CD4-positive, CD25-positive, alpha-beta regulatory T cell (primary cell): ENCODE measurements around the gene TBL1X. TPM values are rescaled to one million over a fixed set of nuclear protein-coding genes. Genes with fewer than 3 reads are reported as not detected.

Source experiments
- ATAC-seq, 2 donors: fragments of 150-1000 bp; cut with Tn5 transposase; one replicate each; pipeline ENCODE4 v1.10.0; 2021; ENCODE audit warnings: low read depth in 2 of 2, moderate number of reproducible peaks in 2 of 2, moderate library complexity in 1 of 2
- DNase-seq, 3 donors: peaks; one replicate each; pipeline versions ENCODE4 v3.0.0 to v3.0.0-alpha.2; 2012 to 2022; ENCODE audit warnings: mixed read lengths in 1 of 3
- H3K27ac ChIP-seq: one replicate; pipeline ENCODE4 v1.7.0; 2013; ENCODE audit warnings: mild to moderate bottlenecking, low read length; ENCODE audit not compliant: insufficient read depth, poor library complexity, severe bottlenecking
- H3K27me3 ChIP-seq: one replicate; pipeline ENCODE4 v1.7.0; 2013; ENCODE audit warnings: low read length; ENCODE audit not compliant: control insufficient read depth, insufficient read depth
- H3K36me3 ChIP-seq: one replicate; pipeline ENCODE4 v1.7.0; 2013; ENCODE audit warnings: mild to moderate bottlenecking, low read length, moderate library complexity; ENCODE audit not compliant: control insufficient read depth, insufficient read depth
- H3K4me1 ChIP-seq: 2 replicates; pipeline ENCODE4 v1.7.0; 2013; ENCODE audit warnings: mild to moderate bottlenecking, low read length; ENCODE audit not compliant: insufficient read depth, control insufficient read depth, poor library complexity, severe bottlenecking
- H3K4me3 ChIP-seq: one replicate; pipeline ENCODE4 v1.7.0; 2013; ENCODE audit warnings: low read depth, mild to moderate bottlenecking, low read length, moderate library complexity
- H3K9me3 ChIP-seq, 2 experiments: 1 replicate in 1 of 2; 2 replicates in 1 of 2; pipeline ENCODE4 v1.7.0; 2013; ENCODE audit warnings: low read length in 2 of 2, mild to moderate bottlenecking in 1 of 2, moderate library complexity in 1 of 2; ENCODE audit not compliant: control insufficient read depth in 2 of 2
- H3K27ac Mint-ChIP-seq, 3 donors: one replicate each; pipeline ENCODE4 v1.8.0; 2020 to 2022; ENCODE audit warnings: mild to moderate bottlenecking in 3 of 3, mixed read lengths in 3 of 3, moderate library complexity in 2 of 3
- H3K27me3 Mint-ChIP-seq: one replicate; pipeline ENCODE4 v1.8.0; 2022; ENCODE audit warnings: mild to moderate bottlenecking, mixed read lengths
- H3K36me3 Mint-ChIP-seq: one replicate; pipeline ENCODE4 v1.8.0; 2020; ENCODE audit warnings: mixed read lengths
- H3K4me1 Mint-ChIP-seq, 4 donors: one replicate each; pipeline ENCODE4 v1.8.0; 2020 to 2022; ENCODE audit warnings: mixed read lengths in 4 of 4, mild to moderate bottlenecking in 1 of 4
- H3K4me3 Mint-ChIP-seq, 4 donors: one replicate each; pipeline ENCODE4 v1.8.0; 2020 to 2022; ENCODE audit warnings: mild to moderate bottlenecking in 4 of 4, mixed read lengths in 4 of 4, moderate library complexity in 3 of 4
- H3K9me3 Mint-ChIP-seq, 7 donors: one replicate each; pipeline ENCODE4 v1.8.0; 2020 to 2022; ENCODE audit warnings: mixed read lengths in 7 of 7, mild to moderate bottlenecking in 3 of 7, moderate library complexity in 2 of 7
- polyA plus RNA-seq, 4 donors: library from polyadenylated mRNA; unstranded; fragments of 300-500 nt; fragmentation: Illumina TruSeq; gene quantifications; one replicate each; pipeline ENCODE4 v1.2.3, GENCODE V29; 2021
- total RNA-seq: library from RNA; stranded (reverse); gene quantifications from one replicate; pipeline ENCODE4 v1.2.3, GENCODE V29; 2022

The TBL1X gene
- total and polyA plus RNA-seq, 5 donors from 2014 or later = 6.7 to 23.4 (median 14.5) TPM

DNA sequence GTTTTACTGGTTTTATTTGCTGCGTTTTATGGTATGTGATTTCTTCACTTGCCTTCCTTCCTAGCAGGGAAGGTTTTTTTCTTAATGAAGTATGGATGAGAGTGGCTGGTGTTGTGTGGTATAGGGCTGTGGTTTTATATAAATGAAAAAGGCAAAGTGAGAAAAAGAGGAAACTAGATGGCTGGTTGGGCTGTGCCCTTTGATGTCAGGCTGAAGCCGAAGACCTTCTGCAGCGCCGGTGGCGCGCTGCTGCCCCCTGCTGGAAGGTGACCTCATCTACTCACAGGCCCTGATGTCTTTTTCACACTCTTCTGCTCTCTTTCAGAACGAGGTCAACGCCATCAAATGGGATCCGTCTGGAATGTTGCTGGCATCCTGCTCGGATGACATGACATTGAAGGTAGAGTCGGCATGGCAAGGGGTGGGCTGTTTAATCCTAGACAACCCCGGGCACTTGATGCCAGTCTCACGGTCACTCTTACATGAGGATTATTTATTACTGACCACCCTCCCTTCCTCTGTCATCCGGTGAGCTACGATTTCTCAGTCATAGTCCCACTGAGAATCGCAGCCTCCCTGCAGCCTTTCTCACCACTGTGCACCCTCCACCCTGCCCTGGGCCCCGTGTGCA, 244.2 kb downstream of the TBL1X start:
- Mint-ChIP-seq H3K36me3 (peaks cover 13% of the 10 kb centered on the region), H3K27me3 (no peaks in the 10 kb centered on the region), H3K4me1 (peaks cover 5 to 10% (median 6%) of the 10 kb centered on the region in 4 donors), H3K27ac (peak overlapping the region in 2 of 3 donors; percentile 18 to 80), H3K9me3 (peaks cover 0 to 1% (median 0%) of the 10 kb centered on the region in 7 donors), H3K4me3 (peak overlapping the region in 1 of 4 donors; percentile 19)
- ATAC-seq (peak; percentile 70 to 80), DNase-seq (peak; percentile 57 to 83 (median 80))
- Histone ChIP-seq H3K4me1 (no peaks in the 10 kb centered on the region), H3K9me3 (no peaks in the 10 kb centered on the region), H3K27me3 (no peaks in the 10 kb centered on the region), H3K27ac (no peak overlapping the region), H3K4me3 (no peak overlapping the region), H3K36me3 (peaks cover 20% of the 10 kb centered on the region)

DNA sequence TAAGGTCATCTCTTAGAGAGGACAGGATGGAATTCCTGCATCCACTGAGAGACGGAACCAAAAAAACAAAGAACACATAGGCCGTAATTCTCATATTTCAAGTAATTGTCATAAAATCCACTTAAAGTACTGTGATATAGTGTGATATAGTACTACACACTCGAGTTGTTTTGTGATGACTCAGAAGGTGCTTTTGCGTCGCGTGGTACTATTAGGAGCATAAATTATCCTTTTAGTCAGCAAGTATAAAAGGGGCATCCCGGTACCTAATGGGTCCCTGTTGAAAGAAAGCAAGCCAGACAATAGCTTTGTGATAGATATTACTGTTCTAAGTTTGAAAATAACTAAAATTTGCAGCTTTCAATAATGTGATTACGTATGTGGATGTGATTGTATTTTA, 245.5 kb downstream of the TBL1X start:
- peaks cover 30% of the 10 kb centered on the region for H3K36me3 ChIP-seq
- H3K4me3 ChIP-seq = no peak overlapping the region
- Mint-ChIP-seq H3K36me3 (peaks cover 17% of the 10 kb centered on the region), H3K27ac (no peak overlapping the region), H3K27me3 (no peaks in the 10 kb centered on the region), H3K4me3 (no peak overlapping the region), H3K4me1 (peaks cover 5 to 10% (median 6%) of the 10 kb centered on the region in 4 donors), H3K9me3 (peaks cover 0 to 3% (median 0%) of the 10 kb centered on the region in 7 donors)
- ATAC-seq (no peak), DNase-seq (no peak)
- no peaks in the 10 kb centered on the region for H3K27me3 ChIP-seq
- H3K4me1 ChIP-seq = no peaks in the 10 kb centered on the region
- H3K27ac ChIP-seq = no peak overlapping the region
- no peaks in the 10 kb centered on the region for H3K9me3 ChIP-seq

DNA sequence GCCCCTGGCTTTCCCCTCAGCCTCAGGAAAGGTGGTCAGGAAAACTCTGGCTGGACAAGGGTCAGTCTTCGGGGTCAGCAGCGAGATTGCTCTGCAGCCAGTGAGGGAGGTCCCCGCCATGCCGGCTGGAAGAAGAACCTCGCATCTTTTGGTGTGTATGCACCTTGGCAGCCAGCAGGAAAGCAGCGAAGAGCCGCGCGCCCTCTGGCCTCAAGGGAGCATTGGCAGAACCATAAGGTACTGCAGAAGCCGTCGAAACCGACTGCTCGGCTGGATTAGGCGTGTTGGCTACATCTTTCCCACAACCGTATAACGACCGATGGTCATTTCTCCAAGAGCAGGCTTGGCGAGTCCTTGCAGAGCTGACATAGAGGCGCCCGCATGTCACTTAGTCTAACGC, 252.5 kb downstream of the TBL1X start:
- H3K9me3 Mint-ChIP-seq = peaks cover 0 to 11% (median 4%) of the 10 kb centered on the region in 7 donors
- Histone ChIP-seq H3K4me3 (no peak overlapping the region), H3K9me3 (no peaks in the 10 kb centered on the region), H3K27me3 (no peaks in the 10 kb centered on the region), H3K4me1 (no peaks in the 10 kb centered on the region), H3K27ac (no peak overlapping the region), H3K36me3 (peaks cover 45% of the 10 kb centered on the region)
- no peak overlapping the region for H3K4me3 Mint-ChIP-seq
- peaks cover 38% of the 10 kb centered on the region for H3K36me3 Mint-ChIP-seq
- H3K27me3 Mint-ChIP-seq = no peaks in the 10 kb centered on the region
- no peak for ATAC-seq
- no peaks in the 10 kb centered on the region for H3K4me1 Mint-ChIP-seq
- DNase-seq = no peak
- H3K27ac Mint-ChIP-seq = no peak overlapping the region

DNA sequence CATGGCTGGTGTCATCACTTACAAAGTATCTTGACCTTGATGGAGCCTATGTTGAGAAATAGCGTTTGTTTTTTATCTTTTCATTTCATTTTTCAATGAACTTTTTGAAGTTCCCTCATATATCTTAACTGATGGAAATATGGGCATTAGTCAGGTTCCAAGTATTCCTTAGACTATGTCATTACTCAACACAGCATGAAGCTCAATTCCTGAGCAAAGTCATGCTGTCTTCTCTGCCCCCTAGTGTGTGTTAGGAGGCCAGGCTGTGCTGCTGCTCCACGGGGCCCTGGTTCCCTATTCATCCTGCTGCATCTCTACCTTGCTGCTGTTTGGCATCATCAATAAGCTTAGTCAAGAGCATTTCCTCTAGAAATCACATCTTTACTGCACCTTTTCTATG, 259.9 kb downstream of the TBL1X start:
- Histone ChIP-seq H3K9me3 (peaks cover 2 to 3% of the 10 kb centered on the region in 2 experiments), H3K27ac (no peak overlapping the region), H3K4me1 (no peaks in the 10 kb centered on the region), H3K36me3 (no peaks in the 10 kb centered on the region), H3K4me3 (no peak overlapping the region), H3K27me3 (no peaks in the 10 kb centered on the region)
- Mint-ChIP-seq H3K9me3 (peaks cover 0 to 45% (median 7%) of the 10 kb centered on the region in 7 donors), H3K36me3 (peaks cover 27% of the 10 kb centered on the region), H3K4me1 (no peaks in the 10 kb centered on the region), H3K27ac (no peak overlapping the region), H3K4me3 (no peak overlapping the region), H3K27me3 (peaks cover 6% of the 10 kb centered on the region)
- ATAC-seq = no peak
- no peak for DNase-seq

DNA sequence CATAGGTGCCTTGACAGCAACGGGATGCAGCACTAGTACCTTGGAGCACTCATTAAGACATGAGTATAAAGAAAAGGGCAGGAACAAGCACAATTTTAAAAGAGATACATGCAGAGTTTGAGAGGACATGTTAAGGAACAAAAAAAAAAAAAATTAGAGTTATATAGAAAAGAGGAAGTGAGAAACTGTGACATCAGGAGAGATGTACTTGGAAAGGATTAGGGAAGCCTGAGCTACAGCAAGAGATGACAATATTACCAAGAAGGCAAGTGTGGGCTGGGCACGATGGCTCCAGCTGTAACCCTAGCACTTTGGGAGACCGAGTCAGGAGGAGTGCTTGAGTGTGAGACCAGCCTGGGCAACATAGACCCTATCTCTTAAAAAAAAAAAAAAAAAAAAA, 263.4 kb downstream of the TBL1X start:
- H3K4me1 Mint-ChIP-seq = no peaks in the 10 kb centered on the region

DNA sequence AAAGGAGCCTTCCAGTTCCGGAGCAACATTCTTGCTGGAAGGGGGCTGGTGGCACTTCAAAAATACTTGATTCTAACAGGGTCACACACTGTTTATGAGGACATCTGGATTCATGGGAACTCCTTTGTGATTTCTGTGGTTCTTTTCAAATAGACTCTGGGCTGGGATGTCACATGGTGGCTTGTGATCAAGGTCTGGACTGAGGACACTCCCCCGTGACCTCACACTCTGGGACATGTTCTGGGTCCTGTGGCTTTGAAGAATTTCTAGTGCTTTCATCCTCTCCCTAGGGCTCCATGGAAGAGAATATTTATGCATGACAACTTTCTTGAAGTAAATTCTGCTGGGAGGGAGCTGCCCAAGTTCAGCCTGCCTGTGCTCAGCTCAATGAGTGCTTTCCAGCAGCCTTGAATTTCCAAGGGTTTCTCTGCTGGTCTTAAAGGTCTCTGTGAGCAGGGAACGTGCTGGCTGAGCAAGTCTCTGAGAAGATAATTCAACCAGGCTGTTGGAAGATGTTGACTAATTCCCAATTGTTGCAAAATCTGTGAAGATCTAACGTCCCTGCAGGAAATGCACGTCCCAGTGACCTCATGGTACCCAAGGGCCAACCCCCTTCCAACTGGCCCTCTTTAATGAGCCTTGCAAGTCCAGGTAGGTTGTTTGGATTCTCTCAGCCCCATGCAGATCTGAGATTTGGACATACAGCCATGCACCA, 264.5 kb downstream of the TBL1X start:
- H3K4me1 Mint-ChIP-seq = no peaks in the 10 kb centered on the region
- peaks cover 0 to 25% (median 0%) of the 10 kb centered on the region in 7 donors for H3K9me3 Mint-ChIP-seq
- Histone ChIP-seq H3K9me3 (peaks cover 0 to 2% of the 10 kb centered on the region in 2 experiments), H3K36me3 (no peaks in the 10 kb centered on the region), H3K4me3 (no peak overlapping the region), H3K27me3 (no peaks in the 10 kb centered on the region), H3K4me1 (no peaks in the 10 kb centered on the region), H3K27ac (no peak overlapping the region)
- H3K4me3 Mint-ChIP-seq = no peak overlapping the region
- H3K27me3 Mint-ChIP-seq = peaks cover 6% of the 10 kb centered on the region
- DNase-seq (no peak), ATAC-seq (no peak)
- H3K27ac Mint-ChIP-seq = no peak overlapping the region
- no peaks in the 10 kb centered on the region for H3K36me3 Mint-ChIP-seq

More for the DNA sequence above, 263.4 kb downstream of the TBL1X start:
- H3K36me3 Mint-ChIP-seq = peaks cover 3% of the 10 kb centered on the region
- peaks cover 6% of the 10 kb centered on the region for H3K27me3 Mint-ChIP-seq
- peak overlapping the region in 1 of 4 donors; percentile 65 for H3K4me3 Mint-ChIP-seq
- no peak overlapping the region for H3K27ac Mint-ChIP-seq
- no peak overlapping the region for H3K4me3 ChIP-seq
- DNase-seq (no peak), ATAC-seq (no peak)
- H3K27me3 ChIP-seq = no peaks in the 10 kb centered on the region
- H3K9me3 Mint-ChIP-seq = peaks cover 0 to 30% (median 2%) of the 10 kb centered on the region in 7 donors
- no peaks in the 10 kb centered on the region for H3K36me3 ChIP-seq
- peaks cover under 1 to 2% of the 10 kb centered on the region in 2 experiments for H3K9me3 ChIP-seq
- no peaks in the 10 kb centered on the region for H3K4me1 ChIP-seq
- H3K27ac ChIP-seq = no peak overlapping the region

DNA sequence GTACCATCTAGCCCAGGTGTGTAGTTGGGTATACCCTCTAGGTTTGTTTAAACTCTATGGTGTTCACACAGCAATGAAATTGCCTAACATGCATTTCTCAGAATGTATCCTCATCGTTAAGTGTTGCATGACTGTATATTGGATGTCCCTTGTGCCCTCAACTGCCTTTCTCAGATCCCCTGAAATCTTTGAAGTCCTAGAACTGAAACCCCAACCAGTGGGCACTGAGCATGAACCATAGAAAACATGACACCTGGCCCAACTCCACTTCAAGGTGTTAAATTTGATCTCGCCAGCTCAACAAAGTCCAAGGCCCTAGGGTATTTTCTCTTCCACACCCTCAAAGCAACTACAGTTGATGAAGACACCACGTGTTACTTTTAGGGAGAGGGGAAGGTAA, 265.2 kb downstream of the TBL1X start:
- no peak overlapping the region for H3K4me3 ChIP-seq

More for the DNA sequence above, 265.2 kb downstream of the TBL1X start:
- H3K4me3 Mint-ChIP-seq = no peak overlapping the region
- DNase-seq (no peak), ATAC-seq (no peak)
- no peaks in the 10 kb centered on the region for H3K36me3 Mint-ChIP-seq
- peaks cover 6% of the 10 kb centered on the region for H3K27me3 Mint-ChIP-seq
- no peaks in the 10 kb centered on the region for H3K4me1 ChIP-seq
- H3K9me3 ChIP-seq = peaks cover 0 to 2% of the 10 kb centered on the region in 2 experiments
- no peaks in the 10 kb centered on the region for H3K36me3 ChIP-seq
- no peak overlapping the region for H3K27ac Mint-ChIP-seq
- no peaks in the 10 kb centered on the region for H3K4me1 Mint-ChIP-seq
- H3K27ac ChIP-seq = no peak overlapping the region
- H3K27me3 ChIP-seq = no peaks in the 10 kb centered on the region
- H3K9me3 Mint-ChIP-seq = peaks cover 0 to 25% (median 1%) of the 10 kb centered on the region in 7 donors
